B cell (primary cell): Measurements from ENCODE around the gene SGTA. TPM values are rescaled to one million over a fixed set of nuclear protein-coding genes. Genes with fewer than 3 reads are reported as not detected.

Source experiments
- ATAC-seq: fragments of 200-7000 bp; cut with Tn5 transposase; one replicate; pipeline ENCODE4 v1.10.0; 2021; ENCODE audit warnings: low read depth, mild to moderate bottlenecking, moderate number of reproducible peaks, moderate library complexity
- CTCF ChIA-PET: fragments of 350-600 bp; sonication (Branson Sonifier 250); formaldehyde crosslinking; loops from one replicate; lab custom pipeline; 2021; ENCODE audit warnings: antibody characterized with exemption, inconsistent platforms; lab: Charles Lee
- POLR2A ChIA-PET: fragments of 350-600 bp; sonication (Branson Sonifier 250); formaldehyde crosslinking; loops from one replicate; lab custom pipeline; 2021; ENCODE audit warnings: antibody characterized with exemption; lab: Charles Lee
- DNase-seq: peaks from one replicate; pipeline ENCODE4 v3.0.0; 2013
- H2AFZ ChIP-seq: 2 replicates; pipeline ENCODE4 v1.6.1; 2012; ENCODE audit warnings: mild to moderate bottlenecking, low read depth, low read length; ENCODE audit not compliant: insufficient read depth, poor library complexity, severe bottlenecking
- H3K27ac ChIP-seq, 2 donors: 1 replicate in 1 of 2; 2 replicates in 1 of 2; pipeline ENCODE4 v1.5.1; 2012 to 2013; ENCODE audit warnings: low read length in 2 of 2, mild to moderate bottlenecking in 2 of 2, moderate library complexity in 1 of 2
- H3K27me3 ChIP-seq, 4 experiments: fragments of 200-600 bp in 1 of 4; sonication (generic) in 1 of 4; replicated peaks in 1 of 4; 1 replicate in 2 of 4; 2 replicates in 2 of 4; pipeline versions ENCODE4 v1.6.1 to v1.7.0; 2013 to 2016; ENCODE audit warnings: low read length in 3 of 4, mild to moderate bottlenecking in 2 of 4, mixed read lengths in 1 of 4, moderate library complexity in 1 of 4; ENCODE audit not compliant: insufficient read depth in 4 of 4, control insufficient read depth in 3 of 4; ENCODE audit errors: control extremely low read depth in 1 of 4
- H3K36me3 ChIP-seq, 2 experiments: replicated peaks in 1 of 2; 1 replicate in 1 of 2; 2 replicates in 1 of 2; pipeline versions ENCODE4 v1.6.1 to v1.7.1; 2013; ENCODE audit warnings: low read length in 1 of 2; ENCODE audit not compliant: insufficient read depth in 2 of 2, control insufficient read depth in 1 of 2; ENCODE audit errors: control extremely low read depth in 1 of 2, extremely low read depth in 1 of 2
- H3K4me1 ChIP-seq, 2 donors: fragments of 200-600 bp in 1 of 2; sonication (generic) in 1 of 2; 1 replicate in 1 of 2; 2 replicates in 1 of 2; pipeline versions ENCODE4 v1.5.1 to v1.6.1; 2013 to 2017; ENCODE audit warnings: low read length in 2 of 2; ENCODE audit not compliant: control insufficient read depth in 2 of 2, insufficient read depth in 2 of 2
- H3K4me2 ChIP-seq: replicated peaks from 2 replicates; pipeline ENCODE3; 2012; ENCODE audit warnings: mild to moderate bottlenecking, low read depth, low read length; ENCODE audit not compliant: poor library complexity, severe bottlenecking
- H3K4me3 ChIP-seq, 5 experiments: fragments of 200-600 bp in 1 of 5; sonication (generic) in 1 of 5; 1 replicate in 3 of 5; 2 replicates in 2 of 5; pipeline versions ENCODE4 v1.5.1 to v1.7.0; 2011 to 2016; ENCODE audit warnings: low read length in 4 of 5, mild to moderate bottlenecking in 4 of 5, low read depth in 2 of 5, control low read depth in 1 of 5, moderate library complexity in 1 of 5; ENCODE audit not compliant: insufficient read depth in 1 of 5; ENCODE audit errors: control extremely low read depth in 1 of 5, extremely low read depth in 1 of 5
- H3K79me2 ChIP-seq: fragments of 200-600 bp; sonication (generic); one replicate; pipeline ENCODE4 v1.6.0; 2016; ENCODE audit warnings: low read length; ENCODE audit not compliant: control insufficient read depth, insufficient read depth
- H3K9ac ChIP-seq: fragments of 200-600 bp; sonication (generic); 2 replicates; pipeline ENCODE4 v1.6.1; 2017; ENCODE audit warnings: mild to moderate bottlenecking, low read length, moderate library complexity
- H3K9me3 ChIP-seq, 3 donors: one replicate each; pipeline versions ENCODE4 v1.6.1 to v1.7.1; 2013; ENCODE audit warnings: low read length in 2 of 3; ENCODE audit not compliant: control insufficient read depth in 2 of 3, insufficient read depth in 1 of 3; ENCODE audit errors: control extremely low read depth in 1 of 3
- H4K20me1 ChIP-seq: 2 replicates; pipeline ENCODE4 v1.6.0; 2012; ENCODE audit warnings: mild to moderate bottlenecking, low read length; ENCODE audit not compliant: insufficient read depth, control insufficient read depth, poor library complexity, severe bottlenecking
- H3K27ac Mint-ChIP-seq: one replicate; pipeline ENCODE4 v1.8.0; 2021; ENCODE audit warnings: mixed read lengths
- H3K27me3 Mint-ChIP-seq: one replicate; pipeline ENCODE4 v1.8.0; 2021; ENCODE audit warnings: mixed read lengths
- H3K4me1 Mint-ChIP-seq: one replicate; pipeline ENCODE4 v1.8.0; 2021; ENCODE audit warnings: mixed read lengths
- H3K4me3 Mint-ChIP-seq: one replicate; pipeline ENCODE4 v1.8.0; 2021; ENCODE audit warnings: mixed read lengths
- H3K9me3 Mint-ChIP-seq: one replicate; pipeline ENCODE4 v1.8.0; 2022; ENCODE audit warnings: mixed read lengths; ENCODE audit not compliant: insufficient read depth
- CTCF ChIP-seq: fragments of 200-600 bp; IDR thresholded peaks from one replicate; pipeline ENCODE4 v1.8.0; 2022; ENCODE audit warnings: antibody characterized with exemption, mild to moderate bottlenecking
- EZH2 ChIP-seq: IDR thresholded peaks from 2 replicates; pipeline ENCODE4 v1.6.1; 2012; ENCODE audit warnings: borderline replicate concordance, low read depth, mild to moderate bottlenecking, moderate library complexity, low read length; ENCODE audit not compliant: insufficient read depth, poor library complexity, severe bottlenecking
- WGBS: methylation state at CpG from one replicate; pipeline ENCODE4 v1.1.5; 2013; ENCODE audit warnings: missing lambda C conversion rate; ENCODE audit not compliant: insufficient coverage; 5-methylcytosine and 5-hydroxymethylcytosine counted together
- intact Hi-C: fragments of 100-400 bp; cut with micrococcal nuclease; formaldehyde crosslinking; loops from one replicate; pipeline ENCODE4 v1.10.0; 2022
- polyA plus RNA-seq: library from polyadenylated mRNA; depleted of rRNA; stranded (reverse); fragments of >200 nt; gene quantifications from 2 replicates; pipeline ENCODE4 v1.2.3, GENCODE V29; 2012
- total RNA-seq, 2 donors: library from RNA; stranded (reverse); fragments of 120-200 nt in 1 of 2; gene quantifications; 1 replicate in 1 of 2; 2 replicates in 1 of 2; pipeline versions ENCODE4 v1.2.3 to v1.2.4, GENCODE V29; 2013 to 2022

The SGTA gene
- total and polyA plus RNA-seq, 2 donors (not counting 1 experiment from before 2014, with no cell fraction given), result 36.6 to 42.0 TPM

DNA sequence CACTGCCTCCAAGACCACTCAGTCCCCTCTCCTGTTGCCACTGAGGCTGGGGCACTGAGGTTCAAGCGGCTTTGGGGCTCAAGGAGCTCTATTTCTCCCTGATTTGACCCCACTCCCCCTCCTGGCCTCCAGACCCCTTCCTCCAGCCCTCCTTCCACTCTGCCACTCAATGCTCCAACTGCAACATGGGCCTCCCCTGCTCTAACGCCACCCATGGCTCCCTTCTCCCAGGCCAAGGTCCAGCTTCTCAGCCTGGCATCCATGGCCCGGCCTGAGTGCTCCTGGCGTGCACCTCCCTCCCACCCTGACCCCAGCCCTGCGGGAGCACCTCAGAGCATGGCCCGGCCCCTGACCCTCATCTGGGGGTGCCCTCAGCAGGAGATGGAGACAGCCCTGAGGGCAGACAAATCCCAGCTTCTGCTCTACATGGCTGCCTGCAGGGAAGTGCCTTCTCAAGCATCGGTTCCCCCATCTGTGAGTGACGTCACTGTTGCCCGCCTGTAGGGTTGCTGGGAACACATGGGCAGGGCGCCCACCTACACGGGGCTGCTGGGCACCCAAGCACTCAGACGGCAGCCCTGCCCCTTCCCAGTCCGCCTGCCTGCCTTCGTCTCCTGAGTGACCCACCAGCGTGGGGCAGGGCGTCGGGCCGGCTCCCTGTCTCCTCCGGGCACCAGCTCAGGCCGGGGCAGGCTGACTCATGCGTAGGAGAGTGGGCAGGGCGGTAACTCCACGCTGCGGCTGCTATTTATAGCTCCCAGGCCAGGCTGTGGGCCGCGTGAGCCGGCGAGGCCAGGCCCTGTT is 60.3 kb downstream of the SGTA start:
- H3K4me1 Mint-ChIP-seq, result peaks cover 35% of the 10 kb centered on the region
- CTCF ChIA-PET, result interaction anchor here (1.0 to 1.1 kb wide), 2 partner anchors 24 to 75 kb away, joined by 3 to 4 read pairs; no protein-coding TSS in a partner anchor
- Histone ChIP-seq H3K27ac (no peak overlapping the region), H2AFZ (no peak overlapping the region), H3K27me3 (peaks cover 0 to 17% (median 8%) of the 10 kb centered on the region in 4 experiments), H4K20me1 (peaks cover 8% of the 10 kb centered on the region), H3K36me3 (no peaks in the 10 kb centered on the region), H3K9me3 (peaks cover 0 to 5% (median 0%) of the 10 kb centered on the region in 3 donors), H3K4me1 (peaks cover 44 to 56% of the 10 kb centered on the region in 2 donors), H3K4me2 (peak overlapping the region; percentile 96), H3K79me2 (peaks cover 6% of the 10 kb centered on the region), H3K4me3 (no peak overlapping the region), H3K9ac (no peak overlapping the region)
- H3K4me3 Mint-ChIP-seq, result peak overlapping the region; percentile 84
- intact Hi-C loops, result no loop called here
- peaks cover 4% of the 10 kb centered on the region for H3K27me3 Mint-ChIP-seq
- no peak for TF ChIP-seq CTCF
- TF ChIP-seq EZH2, result no peak
- 73% methylated on average over 28 of the region's 28 CpGs for WGBS
- POLR2A ChIA-PET, result interaction anchor here (1.5 kb wide), 1 partner anchor 24 kb away, joined by 5 read pairs; no protein-coding TSS in a partner anchor
- no peak overlapping the region for H3K27ac Mint-ChIP-seq
- no peaks in the 10 kb centered on the region for H3K9me3 Mint-ChIP-seq
- ATAC-seq (no peak), DNase-seq (peak; percentile 51)
